NCI-H2029 (cell line): ENCODE measurements around the gene FAM110D.

Source experiments
- DNase-seq: peaks from one replicate; lab custom pipeline; 2025; lab: John Stamatoyannopoulos, UW

FAM110D gene

GRCh38 chr1:26158908-26159742 lies at the start of gene FAM110D:
TSS of gene FAM110D (plus strand) at chr1:26159079. CDS start at chr1:26161292, 2,213 bp downstream.
- DNase-seq = no peak

- DNase-seq = no peak
These were observed 49.4 kb upstream of the FAM110D start for GRCh38 chr1:26109229-26110164.

- DNase-seq = peak; percentile 69
These were observed 47.9 kb upstream of the FAM110D start for GRCh38 chr1:26110731-26111529.

- peak; percentile 82 for DNase-seq
These were observed 47.1 kb upstream of the FAM110D start, which contains the start of gene PDIK1L for GRCh38 chr1:26111530-26112406. TSS of gene PDIK1L (plus strand) at chr1:26111824. CDS start at chr1:26114309, 2,485 bp downstream.

GRCh38 chr1:26112407-26112775 lies 46.5 kb upstream of the FAM110D start:
- peak; percentile 75 for DNase-seq

GRCh38 chr1:26114165-26114927 lies 44.5 kb upstream of the FAM110D start:
- DNase-seq = no peak

- DNase-seq = no peak
These were observed 38.8 kb upstream of the FAM110D start for GRCh38 chr1:26119892-26120608.

- no peak for DNase-seq
These were observed 36.8 kb upstream of the FAM110D start for GRCh38 chr1:26121854-26122773.

GRCh38 chr1:26122988-26123973 lies 35.6 kb upstream of the FAM110D start:
- DNase-seq = no peak

GRCh38 chr1:26124418-26125331 lies 34.2 kb upstream of the FAM110D start:
- no peak for DNase-seq

- no peak for DNase-seq
These were observed 33.5 kb upstream of the FAM110D start for GRCh38 chr1:26125382-26125781.

- no peak for DNase-seq
These were observed 32.9 kb upstream of the FAM110D start for GRCh38 chr1:26125946-26126320.

GRCh38 chr1:26126321-26127084 lies 32.4 kb upstream of the FAM110D start:
- DNase-seq = peak; percentile 85

- DNase-seq = no peak
These were observed 31.4 kb upstream of the FAM110D start for GRCh38 chr1:26127235-26128163.
